Measurements from ENCODE around the gene MPZL1. TPM values are rescaled to one million over a fixed set of nuclear protein-coding genes. Genes with fewer than 3 reads are reported as not detected.

MPZL1 gene
- total and polyA plus RNA-seq, 2 of the 13 experiments (the other 11 are each of a cell fraction or from before 2014, with no cell fraction given): 38.0 to 68.7 TPM

- TF ChIP-seq, protein P1, sequence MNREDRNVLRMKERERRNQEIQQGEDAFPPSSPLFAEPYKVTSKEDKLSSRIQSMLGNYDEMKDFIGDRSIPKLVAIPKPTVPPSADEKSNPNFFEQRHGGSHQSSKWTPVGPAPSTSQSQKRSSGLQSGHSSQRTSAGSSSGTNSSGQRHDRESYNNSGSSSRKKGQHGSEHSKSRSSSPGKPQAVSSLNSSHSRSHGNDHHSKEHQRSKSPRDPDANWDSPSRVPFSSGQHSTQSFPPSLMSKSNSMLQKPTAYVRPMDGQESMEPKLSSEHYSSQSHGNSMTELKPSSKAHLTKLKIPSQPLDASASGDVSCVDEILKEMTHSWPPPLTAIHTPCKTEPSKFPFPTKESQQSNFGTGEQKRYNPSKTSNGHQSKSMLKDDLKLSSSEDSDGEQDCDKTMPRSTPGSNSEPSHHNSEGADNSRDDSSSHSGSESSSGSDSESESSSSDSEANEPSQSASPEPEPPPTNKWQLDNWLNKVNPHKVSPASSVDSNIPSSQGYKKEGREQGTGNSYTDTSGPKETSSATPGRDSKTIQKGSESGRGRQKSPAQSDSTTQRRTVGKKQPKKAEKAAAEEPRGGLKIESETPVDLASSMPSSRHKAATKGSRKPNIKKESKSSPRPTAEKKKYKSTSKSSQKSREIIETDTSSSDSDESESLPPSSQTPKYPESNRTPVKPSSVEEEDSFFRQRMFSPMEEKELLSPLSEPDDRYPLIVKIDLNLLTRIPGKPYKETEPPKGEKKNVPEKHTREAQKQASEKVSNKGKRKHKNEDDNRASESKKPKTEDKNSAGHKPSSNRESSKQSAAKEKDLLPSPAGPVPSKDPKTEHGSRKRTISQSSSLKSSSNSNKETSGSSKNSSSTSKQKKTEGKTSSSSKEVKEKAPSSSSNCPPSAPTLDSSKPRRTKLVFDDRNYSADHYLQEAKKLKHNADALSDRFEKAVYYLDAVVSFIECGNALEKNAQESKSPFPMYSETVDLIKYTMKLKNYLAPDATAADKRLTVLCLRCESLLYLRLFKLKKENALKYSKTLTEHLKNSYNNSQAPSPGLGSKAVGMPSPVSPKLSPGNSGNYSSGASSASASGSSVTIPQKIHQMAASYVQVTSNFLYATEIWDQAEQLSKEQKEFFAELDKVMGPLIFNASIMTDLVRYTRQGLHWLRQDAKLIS (CRISPR knock-in tag; IDR thresholded peaks at IDR 0.05): no peak
- no peak for TF ChIP-seq MYNN (CRISPR knock-in tag; IDR thresholded peaks at IDR 0.05; ENCODE audit: low read depth)
Measured at GRCh38 chr1:167747988-167748387, 26.2 kb downstream of the MPZL1 start (continued).

- H3K36me3 ChIP-seq (replicated peaks in 1 of 2; ENCODE audit: control insufficient read depth in 1 of 2, insufficient read depth in 2 of 2, low read length in 2 of 2): peaks cover 0 to 3% of the 10 kb centered on the region in 2 experiments; a peak in 1 of 5 replicates
- BruUV-seq (replicated peaks): no TSS peak
- intact Hi-C loops (cut with micrococcal nuclease; ENCODE audit: unreplicated experiment) (no loop called here), in situ Hi-C loops (cut with HindIII; ENCODE audit: extremely low pct_ligation_motif_present, low pct_unique_long_range_greater_than_20kb) (no loop called here)
- ChIA-PET CTCF (ENCODE audit: low intra/inter-chr PET ratio, low total read pairs) (no interaction called here), POLR2A (no interaction called here)
- no peak overlapping the region for H3K4me2 ChIP-seq (ENCODE audit: low read depth, low read length)
- H3K9me3 ChIP-seq (ENCODE audit: low read length): no peaks in the 10 kb centered on the region
- H3K9ac ChIP-seq (ENCODE audit: insufficient read depth, low read depth, low read length): no peak overlapping the region
- no peaks in the 10 kb centered on the region for H4K20me1 ChIP-seq (ENCODE audit: insufficient read depth, low read length)
- no peak overlapping the region for H2AFZ ChIP-seq (ENCODE audit: low read length)
- peaks cover 39% of the 10 kb centered on the region for H3K4me1 ChIP-seq (ENCODE audit: insufficient read depth, low read length)
- H3K4me3 ChIP-seq (replicated peaks in 1 of 3; ENCODE audit: insufficient read depth in 1 of 3, low read depth in 2 of 3, low read length in 3 of 3): no peak overlapping the region
- H3K27me3 ChIP-seq (ENCODE audit: control insufficient read depth in 1 of 2, insufficient read depth in 2 of 2, low read length in 2 of 2): no peaks in the 10 kb centered on the region
- H3K79me2 ChIP-seq (ENCODE audit: insufficient read depth, low read length): peaks cover 58% of the 10 kb centered on the region
- H3K27ac ChIP-seq (ENCODE audit: extremely low read length, insufficient read depth, low read length): no peak overlapping the region
- DNase-seq (ENCODE audit: low spot score) (no peak), ATAC-seq (no peak), FAIRE-seq (no peak)
- no peak for TF ChIP-seq MXD4 (CRISPR knock-in tag; IDR thresholded peaks at IDR 0.05)
- TF ChIP-seq REL (CRISPR knock-in tag; conservative IDR thresholded peaks at IDR 0.05): no peak
- no peak for TF ChIP-seq RFXAP (CRISPR knock-in tag; IDR thresholded peaks at IDR 0.05; ENCODE audit: borderline replicate concordance)
- no peak for TF ChIP-seq ZNF724P (CRISPR knock-in tag; IDR thresholded peaks at IDR 0.05; ENCODE audit: borderline replicate concordance)
- TF ChIP-seq NFATC3 (CRISPR knock-in tag; IDR thresholded peaks at IDR 0.05): no peak
- TF ChIP-seq PHF8 (CRISPR knock-in tag; IDR thresholded peaks at IDR 0.05): no peak
- TF ChIP-seq, protein P2, sequence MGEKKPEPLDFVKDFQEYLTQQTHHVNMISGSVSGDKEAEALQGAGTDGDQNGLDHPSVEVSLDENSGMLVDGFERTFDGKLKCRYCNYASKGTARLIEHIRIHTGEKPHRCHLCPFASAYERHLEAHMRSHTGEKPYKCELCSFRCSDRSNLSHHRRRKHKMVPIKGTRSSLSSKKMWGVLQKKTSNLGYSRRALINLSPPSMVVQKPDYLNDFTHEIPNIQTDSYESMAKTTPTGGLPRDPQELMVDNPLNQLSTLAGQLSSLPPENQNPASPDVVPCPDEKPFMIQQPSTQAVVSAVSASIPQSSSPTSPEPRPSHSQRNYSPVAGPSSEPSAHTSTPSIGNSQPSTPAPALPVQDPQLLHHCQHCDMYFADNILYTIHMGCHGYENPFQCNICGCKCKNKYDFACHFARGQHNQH (CRISPR knock-in tag; IDR thresholded peaks at IDR 0.05): no peak
- TF ChIP-seq ZMYM2 (CRISPR knock-in tag; IDR thresholded peaks at IDR 0.05): no peak
- no peak for TF ChIP-seq ZFP62 (CRISPR knock-in tag; IDR thresholded peaks at IDR 0.05)
Measured at GRCh38 chr1:167748906-167749305, 27.1 kb downstream of the MPZL1 start.
